KMS-11 (cell line): ENCODE results near the gene PTCD1.
"Not testable (repeated sequence)": the region's sequence is repeated elsewhere in the genome, so short reads cannot be mapped to it uniquely, and the experiment has no call there.

Experiments
- H2AFZ ChIP-seq: fragments of 200-600 bp; sonication (generic); 2 replicates; pipeline ENCODE4 v1.6.1; 2016; ENCODE audit warnings: antibody characterized with exemption, mixed run types, low read depth
- H3K27ac ChIP-seq: fragments of 200-600 bp; sonication (generic); 2 replicates; pipeline ENCODE4 v1.6.1; 2016; ENCODE audit warnings: mild to moderate bottlenecking, mixed run types
- H3K27me3 ChIP-seq: fragments of 200-600 bp; sonication (generic); 2 replicates; pipeline ENCODE4 v1.6.1; 2017; ENCODE audit warnings: mild to moderate bottlenecking, low read depth, mixed run types, moderate library complexity; ENCODE audit not compliant: insufficient read depth
- H3K36me3 ChIP-seq: fragments of 200-600 bp; sonication (generic); 2 replicates; pipeline ENCODE4 v1.6.1; 2017; ENCODE audit warnings: mild to moderate bottlenecking, mixed run types; ENCODE audit not compliant: insufficient read depth
- H3K4me1 ChIP-seq: fragments of 200-600 bp; sonication (generic); 2 replicates; pipeline ENCODE4 v1.6.1; 2016; ENCODE audit warnings: mild to moderate bottlenecking, low read depth, mixed run types; ENCODE audit not compliant: poor library complexity, severe bottlenecking
- H3K4me2 ChIP-seq: fragments of 200-600 bp; sonication (generic); 2 replicates; pipeline ENCODE4 v1.7.0; 2016; ENCODE audit warnings: mild to moderate bottlenecking, mixed run types
- H3K4me3 ChIP-seq: fragments of 200-600 bp; sonication (generic); IDR thresholded peaks from 2 replicates; pipeline ENCODE4 v1.6.1; 2017; ENCODE audit warnings: low read depth, low read length, mixed read lengths; ENCODE audit not compliant: insufficient read depth
- H3K79me2 ChIP-seq: fragments of 200-600 bp; sonication (generic); 2 replicates; pipeline ENCODE4 v1.6.1; 2016; ENCODE audit warnings: low read depth, mixed run types; ENCODE audit not compliant: insufficient read depth
- H3K9ac ChIP-seq: fragments of 200-600 bp; sonication (generic); 2 replicates; pipeline ENCODE4 v1.6.1; 2016; ENCODE audit warnings: mild to moderate bottlenecking, mixed run types
- H4K20me1 ChIP-seq: fragments of 200-600 bp; sonication (generic); 2 replicates; pipeline ENCODE4 v1.6.1; 2016; ENCODE audit warnings: mild to moderate bottlenecking, mixed run types; ENCODE audit not compliant: insufficient read depth
- TF ChIP-seq, protein P1 (sequence below): fragments of 200-600 bp; sonication (generic); conservative IDR thresholded peaks from 2 replicates; pipeline ENCODE4 v1.6.1; 2017; ENCODE audit warnings: low read depth, mild to moderate bottlenecking, antibody characterized with exemption, low read length, moderate library complexity, mixed read lengths

The PTCD1 gene

DNA sequence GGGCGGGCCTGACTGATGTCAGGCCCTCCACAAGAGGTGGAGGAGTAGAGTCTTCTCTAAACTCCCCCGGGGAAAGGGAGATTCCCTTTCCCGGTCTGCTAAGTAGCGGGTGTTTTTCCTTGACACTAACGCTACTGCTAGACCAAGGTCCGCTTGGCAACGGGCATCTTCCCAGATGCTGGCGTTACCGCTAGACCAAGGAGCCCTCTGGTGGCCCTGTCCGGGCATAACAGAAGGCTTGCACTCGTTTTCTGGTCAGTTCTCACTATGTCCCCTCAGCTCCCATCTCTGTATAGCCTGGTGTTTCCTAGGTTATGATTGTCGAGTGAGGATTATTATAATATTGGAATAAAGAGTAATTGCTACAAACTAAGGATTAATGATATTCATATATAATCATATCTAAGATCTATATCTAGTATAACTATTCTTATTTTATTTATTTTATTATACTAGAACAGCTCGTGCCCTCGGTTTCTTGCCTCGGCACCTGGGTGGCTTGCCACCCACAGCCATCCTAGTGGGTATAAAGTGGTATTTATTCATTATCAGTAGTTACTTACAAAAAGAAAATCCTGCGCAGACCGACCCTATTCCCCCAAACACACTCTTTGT lies 23.0 kb downstream of the PTCD1 start:
- peaks cover 10% of the 10 kb centered on the region for H3K4me1 ChIP-seq
- H3K27ac ChIP-seq, H3K9ac ChIP-seq, H3K4me3 ChIP-seq, H3K27me3 ChIP-seq, H2AFZ ChIP-seq, H4K20me1 ChIP-seq, H3K4me2 ChIP-seq: not testable (repeated sequence)
- peaks cover 11% of the 10 kb centered on the region for H3K36me3 ChIP-seq
- TF ChIP-seq, protein P1, sequence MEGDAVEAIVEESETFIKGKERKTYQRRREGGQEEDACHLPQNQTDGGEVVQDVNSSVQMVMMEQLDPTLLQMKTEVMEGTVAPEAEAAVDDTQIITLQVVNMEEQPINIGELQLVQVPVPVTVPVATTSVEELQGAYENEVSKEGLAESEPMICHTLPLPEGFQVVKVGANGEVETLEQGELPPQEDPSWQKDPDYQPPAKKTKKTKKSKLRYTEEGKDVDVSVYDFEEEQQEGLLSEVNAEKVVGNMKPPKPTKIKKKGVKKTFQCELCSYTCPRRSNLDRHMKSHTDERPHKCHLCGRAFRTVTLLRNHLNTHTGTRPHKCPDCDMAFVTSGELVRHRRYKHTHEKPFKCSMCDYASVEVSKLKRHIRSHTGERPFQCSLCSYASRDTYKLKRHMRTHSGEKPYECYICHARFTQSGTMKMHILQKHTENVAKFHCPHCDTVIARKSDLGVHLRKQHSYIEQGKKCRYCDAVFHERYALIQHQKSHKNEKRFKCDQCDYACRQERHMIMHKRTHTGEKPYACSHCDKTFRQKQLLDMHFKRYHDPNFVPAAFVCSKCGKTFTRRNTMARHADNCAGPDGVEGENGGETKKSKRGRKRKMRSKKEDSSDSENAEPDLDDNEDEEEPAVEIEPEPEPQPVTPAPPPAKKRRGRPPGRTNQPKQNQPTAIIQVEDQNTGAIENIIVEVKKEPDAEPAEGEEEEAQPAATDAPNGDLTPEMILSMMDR: peak; percentile 40; the same call in 1 of the 2 replicates
- peaks cover 20% of the 10 kb centered on the region for H3K79me2 ChIP-seq

DNA sequence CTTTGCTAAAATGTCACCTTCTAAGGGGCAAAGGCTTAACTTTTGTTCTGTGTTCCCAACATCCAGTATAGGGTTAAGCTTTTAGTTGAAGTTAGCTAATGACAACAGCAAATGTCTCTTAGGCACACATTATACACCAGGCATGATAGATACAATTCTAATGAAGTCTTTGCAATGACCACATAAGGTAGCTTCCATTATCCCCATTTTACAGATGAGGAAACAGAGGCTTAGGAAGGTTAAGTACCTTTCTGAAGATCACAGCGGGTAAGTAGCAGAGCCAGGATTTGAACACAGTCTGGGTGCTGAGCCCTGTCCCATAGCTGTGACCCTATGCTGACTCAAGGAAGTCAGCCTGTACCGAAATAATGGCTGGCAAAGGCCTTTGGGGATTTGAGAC lies 28.0 kb downstream of the PTCD1 start:
- no peak overlapping the region for H3K9ac ChIP-seq
- H3K27ac ChIP-seq: no peak overlapping the region
- TF ChIP-seq, protein P1: no peak
- peaks cover 7% of the 10 kb centered on the region for H3K36me3 ChIP-seq
- peaks cover 28% of the 10 kb centered on the region for H3K4me1 ChIP-seq
- H3K79me2 ChIP-seq: peaks cover 69% of the 10 kb centered on the region
- H4K20me1 ChIP-seq: no peaks in the 10 kb centered on the region
- no peak overlapping the region for H2AFZ ChIP-seq
- no peaks in the 10 kb centered on the region for H3K27me3 ChIP-seq
- no peak overlapping the region for H3K4me3 ChIP-seq
- peak overlapping the region; percentile 92; the same call in 1 of the 2 replicates for H3K4me2 ChIP-seq

DNA sequence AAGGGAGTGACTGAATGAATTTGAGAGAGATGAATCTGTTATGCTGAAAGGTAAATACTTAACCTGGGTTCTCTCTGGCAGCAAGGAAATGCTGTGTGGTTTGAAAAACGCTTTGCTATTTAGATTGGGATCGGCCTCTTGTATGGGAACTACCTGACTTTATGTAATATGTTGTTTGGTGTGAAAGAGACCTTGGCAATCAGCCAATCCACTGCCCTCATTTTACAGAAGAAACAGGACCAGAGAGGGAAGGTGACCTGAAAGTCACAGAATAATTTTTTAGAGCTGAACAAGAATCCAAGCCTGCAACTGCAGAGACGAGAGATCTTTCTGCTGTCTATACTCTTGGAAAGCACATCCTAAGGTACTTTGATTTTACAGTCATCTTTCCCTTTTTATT lies 28.8 kb downstream of the PTCD1 start:
- H3K27ac ChIP-seq: peak overlapping the region; percentile 32; the same call in 1 of the 2 replicates

DNA sequence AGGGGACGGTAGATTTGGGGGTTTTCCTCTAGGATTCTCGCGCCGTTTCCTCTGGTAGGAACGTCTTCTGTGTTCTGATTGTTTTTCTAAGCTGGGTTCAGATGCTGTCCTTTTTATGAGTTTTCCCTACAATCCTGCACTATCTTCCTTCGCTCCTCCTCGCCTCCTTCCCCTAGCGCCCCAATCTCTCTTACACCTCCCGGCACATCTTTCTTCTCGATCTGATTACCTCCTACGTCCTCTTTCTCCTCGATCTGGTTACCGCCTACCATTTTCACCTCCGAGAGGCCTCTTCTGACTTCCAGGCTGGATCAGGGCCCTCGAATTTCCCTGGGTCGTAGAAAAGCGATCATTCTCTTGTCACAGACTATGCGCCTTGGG lies 29.4 kb downstream of the PTCD1 start:
- H3K36me3 ChIP-seq: peaks cover 7% of the 10 kb centered on the region; the same call in 1 of the 2 replicates
- H3K79me2 ChIP-seq: peaks cover 80% of the 10 kb centered on the region
- TF ChIP-seq, protein P1: no peak

More for the DNA sequence above, 28.8 kb downstream of the PTCD1 start:
- Histone ChIP-seq H4K20me1 (no peaks in the 10 kb centered on the region), H3K79me2 (peaks cover 78% of the 10 kb centered on the region), H3K36me3 (peaks cover 7% of the 10 kb centered on the region; the same call in 1 of the 2 replicates), H3K4me3 (no peak overlapping the region), H3K4me2 (peak overlapping the region; percentile 92), H3K4me1 (peaks cover 28% of the 10 kb centered on the region), H2AFZ (no peak overlapping the region), H3K27me3 (no peaks in the 10 kb centered on the region), H3K9ac (peak overlapping the region; percentile 99; the same call in 1 of the 2 replicates)
- TF ChIP-seq, protein P1: no peak

More for the DNA sequence above, 29.4 kb downstream of the PTCD1 start:
- H3K27ac ChIP-seq: peak overlapping the region; percentile 98
- no peaks in the 10 kb centered on the region for H3K27me3 ChIP-seq
- peaks cover 28% of the 10 kb centered on the region for H3K4me1 ChIP-seq
- H3K4me2 ChIP-seq: peak overlapping the region; percentile 92
- H2AFZ ChIP-seq: peak overlapping the region; percentile 81
- H4K20me1 ChIP-seq: no peaks in the 10 kb centered on the region; the same call in 1 of the 2 replicates
- H3K4me3 ChIP-seq: no peak overlapping the region
- H3K9ac ChIP-seq: peak overlapping the region; percentile 99
